ENCODE data around the gene TMUB1. TPM values are rescaled to one million over a fixed set of nuclear protein-coding genes. Genes with fewer than 3 reads are reported as not detected.

TMUB1 gene
- total and polyA plus RNA-seq, 9 of the 15 experiments (the other 6 are each of a cell fraction or from before 2014, with no cell fraction given) = 0.14 to 241 (median 74.1) TPM

GRCh38 chr7:151039850-151040548 lies 43.3 kb downstream of the TMUB1 start (continued):
- TF ChIP-seq ZBTB33 (CRISPR knock-in tag; IDR thresholded peaks at IDR 0.05) (0 out of 2 replicates have a peak, but pooled peaks have one; percentile 5), ZKSCAN1 (IDR thresholded peaks at IDR 0.05; ENCODE audit: low read depth, low read length) (no peak), MLLT1 (IDR thresholded peaks at IDR 0.05) (no peak; a peak in 1 of 4 replicates), SP1 (CRISPR knock-in tag; IDR thresholded peaks at IDR 0.05) (no peak; the same call in 1 of the 2 replicates), ARID3B (CRISPR knock-in tag; IDR thresholded peaks at IDR 0.05; ENCODE audit: borderline replicate concordance) (0 out of 2 replicates have a peak, but pooled peaks have one; percentile 16), ZBTB2 (IDR thresholded peaks at IDR 0.05) (peak; percentile 10; the same call in 1 of the 2 replicates), SRSF9 (IDR thresholded peaks at IDR 0.05; ENCODE audit: borderline replicate concordance, low read depth, low read length) (no peak), KAT7 (CRISPR knock-in tag; IDR thresholded peaks at IDR 0.05; ENCODE audit: borderline replicate concordance) (0 out of 2 replicates have a peak, but pooled peaks have one; percentile 31), NCOR1 (IDR thresholded peaks at IDR 0.05) (no peak), PHF20 (IDR thresholded peaks at IDR 0.05; ENCODE audit: partially characterized antibody) (peak; percentile 29), PREB (CRISPR knock-in tag; IDR thresholded peaks at IDR 0.05) (peak; percentile 89; the same call in 1 of the 2 replicates), HDAC1 (IDR thresholded peaks at IDR 0.05) (peak in 1 of 2 experiments; percentile 68; a peak in 2 of 4 replicates), SRSF7 (optimal IDR thresholded peaks at IDR 0.05; ENCODE audit: low read depth, low read length) (no peak)

Data from K562 (cell line).